Tibial nerve (tissue), 4 donors: Measurements from ENCODE around the gene ZMYND15.

Source experiments
- CTCF ChIP-seq, 5 experiments: fragments of 200-600 bp in 3 of 5; fragments of 450-650 bp in 2 of 5; sonication (generic) in 3 of 5; IDR thresholded peaks; one replicate each; pipeline ENCODE4 v1.5.1; 2016 to 2019; ENCODE audit warnings: antibody characterized with exemption in 5 of 5, mild to moderate bottlenecking in 3 of 5, moderate library complexity in 2 of 5
- EP300 ChIP-seq, 2 donors: sonication (generic); formaldehyde crosslinking; IDR thresholded peaks; one replicate each; pipeline ENCODE4 v1.6.1; 2017; ENCODE audit warnings: antibody characterized with exemption in 2 of 2, mild to moderate bottlenecking in 1 of 2
- POLR2A ChIP-seq, 2 donors: fragments of 450-650 bp; IDR thresholded peaks; one replicate each; pipeline ENCODE4 v1.6.1; 2017; ENCODE audit warnings: antibody characterized with exemption in 2 of 2, mild to moderate bottlenecking in 2 of 2, moderate library complexity in 2 of 2

GRCh38 chr17:4740025-4740351 lies 355 bp downstream of the ZMYND15 start:
- TF ChIP-seq CTCF (IDR thresholded peaks at IDR 0.05): no peak
- TF ChIP-seq POLR2A (IDR thresholded peaks at IDR 0.05): no peak
- TF ChIP-seq EP300 (IDR thresholded peaks at IDR 0.05): no peak
